ENCODE data around the gene DOK5.

DNA sequence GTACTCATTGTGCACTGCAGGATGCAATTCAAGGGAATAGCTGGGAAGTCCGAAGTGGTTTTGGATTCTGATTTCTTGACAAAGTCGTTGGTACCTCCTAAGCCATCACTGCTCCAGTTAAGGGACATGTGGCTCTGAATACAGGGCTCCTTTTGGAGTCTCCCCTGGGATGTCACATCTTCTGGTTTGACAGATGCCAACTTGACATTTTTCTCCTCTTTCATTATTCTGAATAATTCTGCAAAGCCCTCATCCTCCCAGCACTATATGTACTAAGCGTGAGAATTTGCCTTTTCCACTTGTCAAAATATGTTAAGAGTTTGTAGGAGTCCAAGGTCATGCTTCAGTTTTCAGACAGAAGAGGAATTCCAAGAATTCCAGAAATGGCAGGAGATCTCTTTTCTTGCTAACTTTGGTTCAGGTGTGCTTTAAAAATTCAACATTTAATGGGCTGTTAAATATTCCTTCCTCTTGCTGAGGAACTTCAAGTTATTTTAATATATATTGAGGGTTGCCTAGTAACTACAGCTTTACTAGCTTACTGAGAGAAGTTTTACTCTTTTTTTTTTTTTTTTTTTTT lies 38.7 kb downstream of the DOK5 start:
- TF ChIP-seq CTCF (conservative IDR thresholded peaks at IDR 0.05; ENCODE audit: low read length): no peak
- no peak for TF ChIP-seq EZH2phosphoT487 (IDR thresholded peaks at IDR 0.05; ENCODE audit: borderline replicate concordance)

Measured in Loucy (cell line).